H9 (cell line): ENCODE results near the gene CDC42. TPM values are rescaled to one million over a fixed set of nuclear protein-coding genes. Genes with fewer than 3 reads are reported as not detected.
A peak's percentile ranks its signal among the peaks of the same experiment; 100 is the strongest.

ENCODE experiments used
- DNase-seq: peaks from one replicate; pipeline ENCODE4 v3.0.0-alpha.2; 2017
- H2AFZ ChIP-seq: one replicate; pipeline ENCODE4 v1.6.1; 2013; ENCODE audit warnings: mild to moderate bottlenecking, low read length, control low read depth, moderate library complexity
- H2AK5ac ChIP-seq: 2 replicates; pipeline ENCODE4 v1.6.1; 2013; ENCODE audit warnings: low read length, control low read depth, mixed read lengths; ENCODE audit not compliant: insufficient read length
- H2BK120ac ChIP-seq: one replicate; pipeline ENCODE4 v1.6.1; 2013; ENCODE audit warnings: low read depth, mild to moderate bottlenecking, low read length, control low read depth, inconsistent platforms; ENCODE audit not compliant: poor library complexity, severe bottlenecking
- H2BK12ac ChIP-seq: 2 replicates; pipeline ENCODE4 v1.6.1; 2013; ENCODE audit warnings: low read length, control low read depth, mixed read lengths, low read depth; ENCODE audit not compliant: insufficient read length
- H2BK15ac ChIP-seq: 2 replicates; pipeline ENCODE4 v1.6.1; 2013; ENCODE audit warnings: low read depth, low read length, control low read depth
- H2BK20ac ChIP-seq: one replicate; pipeline ENCODE4 v1.6.1; 2013; ENCODE audit warnings: low read depth, mild to moderate bottlenecking, low read length, control low read depth, inconsistent platforms; ENCODE audit not compliant: poor library complexity, severe bottlenecking
- H2BK5ac ChIP-seq: 2 replicates; pipeline ENCODE4 v1.6.1; 2013; ENCODE audit warnings: low read length, control low read depth, mixed read lengths; ENCODE audit not compliant: insufficient read length
- H3K14ac ChIP-seq: 2 replicates; pipeline ENCODE4 v1.6.1; 2013; ENCODE audit warnings: low read length, control low read depth; ENCODE audit not compliant: insufficient read depth
- H3K18ac ChIP-seq: 2 replicates; pipeline ENCODE4 v1.6.1; 2013; ENCODE audit warnings: low read depth, mild to moderate bottlenecking, mixed read lengths, low read length, control low read depth; ENCODE audit not compliant: insufficient read length
- H3K23ac ChIP-seq: 2 replicates; pipeline ENCODE4 v1.6.1; 2013; ENCODE audit warnings: low read length, control low read depth, mixed read lengths, low read depth; ENCODE audit not compliant: insufficient read length
- H3K23me2 ChIP-seq: 2 replicates; pipeline ENCODE4 v1.6.1; 2013; ENCODE audit warnings: low read depth, mild to moderate bottlenecking, mixed read lengths, low read length, control low read depth; ENCODE audit not compliant: insufficient read length, poor library complexity, severe bottlenecking
- H3K27ac ChIP-seq: 2 replicates; pipeline ENCODE4 v1.5.1; 2013; ENCODE audit warnings: low read length, control low read depth, mixed read lengths, low read depth; ENCODE audit not compliant: insufficient read length
- H3K27me3 ChIP-seq: 2 replicates; pipeline ENCODE4 v1.6.1; 2013; ENCODE audit warnings: low read length, control low read depth, inconsistent platforms; ENCODE audit not compliant: insufficient read depth
- H3K4ac ChIP-seq: 2 replicates; pipeline ENCODE4 v1.6.1; 2013; ENCODE audit warnings: low read depth, mild to moderate bottlenecking, control low read depth, inconsistent platforms, low read length, moderate library complexity
- H3K4me1 ChIP-seq: 2 replicates; pipeline ENCODE4 v1.6.1; 2013; ENCODE audit warnings: low read length, control low read depth, inconsistent platforms; ENCODE audit not compliant: insufficient read depth
- H3K4me2 ChIP-seq: 2 replicates; pipeline ENCODE4 v1.6.1; 2013; ENCODE audit warnings: low read length, control low read depth, mixed read lengths; ENCODE audit not compliant: insufficient read length, insufficient read depth
- H3K56ac ChIP-seq: 2 replicates; pipeline ENCODE4 v1.6.1; 2013; ENCODE audit warnings: low read depth, mild to moderate bottlenecking, mixed read lengths, low read length, control low read depth; ENCODE audit not compliant: insufficient read length
- H3K79me1 ChIP-seq: 2 replicates; pipeline ENCODE4 v1.6.1; 2013; ENCODE audit warnings: low read depth, mild to moderate bottlenecking, moderate library complexity, low read length, control low read depth, inconsistent platforms; ENCODE audit not compliant: insufficient read depth, poor library complexity, severe bottlenecking
- H3K79me2 ChIP-seq: 2 replicates; pipeline ENCODE4 v1.6.1; 2013; ENCODE audit warnings: low read length, control low read depth, inconsistent platforms; ENCODE audit not compliant: insufficient read depth
- H3K9ac ChIP-seq: 2 replicates; pipeline ENCODE4 v1.6.1; 2013; ENCODE audit warnings: low read length, control low read depth, mixed read lengths; ENCODE audit not compliant: insufficient read length; ENCODE audit errors: extremely low read depth
- H3K9me3 ChIP-seq: one replicate; pipeline ENCODE4 v1.6.1; 2013; ENCODE audit warnings: low read depth, low read length, inconsistent platforms; ENCODE audit not compliant: control insufficient read depth
- H3T11ph ChIP-seq: one replicate; pipeline ENCODE4 v1.6.1; 2013; ENCODE audit warnings: mild to moderate bottlenecking, low read length, control low read depth, inconsistent platforms
- H4K20me1 ChIP-seq: one replicate; pipeline ENCODE4 v1.6.1; 2013; ENCODE audit not compliant: control insufficient read depth, insufficient read length, insufficient read depth
- H4K5ac ChIP-seq: 2 replicates; pipeline ENCODE4 v1.6.1; 2013; ENCODE audit warnings: low read depth, mild to moderate bottlenecking, mixed read lengths, low read length, control low read depth; ENCODE audit not compliant: insufficient read length
- H4K8ac ChIP-seq: replicated peaks from 2 replicates; pipeline ENCODE4 v1.6.1; 2013; ENCODE audit warnings: low read length, control low read depth, mixed read lengths, low read depth; ENCODE audit not compliant: insufficient read length
- H4K91ac ChIP-seq: 2 replicates; pipeline ENCODE4 v1.6.1; 2013; ENCODE audit warnings: low read depth, mild to moderate bottlenecking, moderate library complexity, mixed read lengths, low read length, control low read depth; ENCODE audit not compliant: insufficient read length
- H3K27ac Mint-ChIP-seq, 3 experiments: 2 replicates in 2 of 3; 3 replicates in 1 of 3; pipeline ENCODE4 v1.8.0; 2020 to 2021; ENCODE audit warnings: mixed read lengths in 3 of 3, mild to moderate bottlenecking in 1 of 3, moderate library complexity in 1 of 3
- H3K27me3 Mint-ChIP-seq: 2 replicates; pipeline ENCODE4 v1.8.0; 2021; ENCODE audit warnings: low read depth, mild to moderate bottlenecking, moderate library complexity, mixed read lengths
- H3K36me3 Mint-ChIP-seq, 3 experiments: 2 replicates in 2 of 3; 3 replicates in 1 of 3; pipeline ENCODE4 v1.8.0; 2020 to 2021; ENCODE audit warnings: low read depth in 3 of 3, mixed read lengths in 3 of 3; ENCODE audit not compliant: insufficient read depth in 1 of 3
- H3K4me1 Mint-ChIP-seq, 2 experiments: 2 replicates each; pipeline ENCODE4 v1.8.0; 2020; ENCODE audit warnings: mixed read lengths in 2 of 2
- H3K4me3 Mint-ChIP-seq, 2 experiments: 2 replicates in 1 of 2; 3 replicates in 1 of 2; pipeline ENCODE4 v1.8.0; 2020 to 2021; ENCODE audit warnings: mild to moderate bottlenecking in 2 of 2, mixed read lengths in 2 of 2, moderate library complexity in 1 of 2
- H3K9me3 Mint-ChIP-seq, 2 experiments: 2 replicates in 1 of 2; 3 replicates in 1 of 2; pipeline ENCODE4 v1.8.0; 2020; ENCODE audit warnings: mild to moderate bottlenecking in 2 of 2, mixed read lengths in 2 of 2, moderate library complexity in 1 of 2
- WGBS: extraction: QIAGEN DNeasy Blood & Tissue Kit; methylation state at CpG from one replicate; pipeline ENCODE4 v1.1.7; 2013; ENCODE audit warnings: missing lambda C conversion rate, low lambda C conversion rate, mixed read lengths; ENCODE audit not compliant: insufficient read length; ENCODE audit errors: extremely low coverage; 5-methylcytosine and 5-hydroxymethylcytosine counted together
- total RNA-seq: library from RNA; stranded (reverse); gene quantifications from 2 replicates; pipeline ENCODE4 v1.2.1, GENCODE V29; 2021
- TF ChIP-seq, protein P1 (sequence below): fragments of 200-600 bp; sonication (generic); conservative IDR thresholded peaks from 3 replicates; pipeline ENCODE4 v1.8.0; 2021; ENCODE audit warnings: antibody characterized with exemption, mild to moderate bottlenecking

The CDC42 gene
- total RNA-seq, 1 experiment from 2014 or later = 197 TPM

DNA sequence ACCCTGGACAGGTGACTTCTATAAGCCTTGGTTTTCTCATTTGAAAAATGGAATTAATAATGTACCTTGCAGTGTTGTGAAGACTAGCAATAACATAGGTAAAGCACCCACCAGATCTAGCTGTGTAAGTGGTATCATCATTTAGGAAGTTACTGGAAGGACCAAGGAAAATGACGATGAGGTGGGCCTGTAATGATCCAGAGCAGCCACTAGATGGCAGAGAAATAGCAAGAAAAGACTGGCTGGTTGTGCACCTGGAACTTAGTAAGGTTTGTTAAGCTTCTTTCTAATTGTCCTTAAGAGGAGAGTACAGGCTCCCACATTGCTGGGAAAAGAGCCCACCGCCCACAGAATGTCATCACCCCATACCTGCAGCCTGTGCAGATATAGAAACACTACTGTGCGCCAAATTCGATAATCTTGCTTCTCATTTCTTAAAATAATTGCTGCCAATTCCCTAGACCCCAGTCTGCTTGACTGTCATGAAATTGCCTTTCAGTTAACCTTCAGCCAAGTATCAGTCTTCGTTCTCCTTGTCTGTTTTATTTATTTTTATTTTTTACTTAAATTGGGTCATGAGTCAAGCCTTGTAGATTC is 53.2 kb downstream of the CDC42 start:
- Histone ChIP-seq H2AK5ac (no peak overlapping the region), H3T11ph (no peak overlapping the region), H2BK12ac (no peak overlapping the region), H3K79me2 (no peaks in the 10 kb centered on the region), H2BK120ac (no peak overlapping the region), H3K4me2 (no peak overlapping the region), H2BK5ac (no peak overlapping the region), H4K8ac (no peak overlapping the region), H2BK20ac (no peak overlapping the region), H3K4ac (no peak overlapping the region), H3K23ac (no peak overlapping the region), H3K9me3 (no peaks in the 10 kb centered on the region), H3K79me1 (peaks cover 6% of the 10 kb centered on the region), H2BK15ac (no peak overlapping the region), H4K5ac (no peak overlapping the region), H3K56ac (no peak overlapping the region), H4K20me1 (no peaks in the 10 kb centered on the region), H3K9ac (no peak overlapping the region), H3K27ac (no peak overlapping the region), H2AFZ (no peak overlapping the region), H3K27me3 (no peaks in the 10 kb centered on the region), H3K14ac (no peak overlapping the region), H3K4me1 (no peaks in the 10 kb centered on the region), H4K91ac (no peak overlapping the region), H3K23me2 (no peaks in the 10 kb centered on the region), H3K18ac (no peak overlapping the region)
- H3K27ac Mint-ChIP-seq = no peak overlapping the region
- TF ChIP-seq, protein P1, sequence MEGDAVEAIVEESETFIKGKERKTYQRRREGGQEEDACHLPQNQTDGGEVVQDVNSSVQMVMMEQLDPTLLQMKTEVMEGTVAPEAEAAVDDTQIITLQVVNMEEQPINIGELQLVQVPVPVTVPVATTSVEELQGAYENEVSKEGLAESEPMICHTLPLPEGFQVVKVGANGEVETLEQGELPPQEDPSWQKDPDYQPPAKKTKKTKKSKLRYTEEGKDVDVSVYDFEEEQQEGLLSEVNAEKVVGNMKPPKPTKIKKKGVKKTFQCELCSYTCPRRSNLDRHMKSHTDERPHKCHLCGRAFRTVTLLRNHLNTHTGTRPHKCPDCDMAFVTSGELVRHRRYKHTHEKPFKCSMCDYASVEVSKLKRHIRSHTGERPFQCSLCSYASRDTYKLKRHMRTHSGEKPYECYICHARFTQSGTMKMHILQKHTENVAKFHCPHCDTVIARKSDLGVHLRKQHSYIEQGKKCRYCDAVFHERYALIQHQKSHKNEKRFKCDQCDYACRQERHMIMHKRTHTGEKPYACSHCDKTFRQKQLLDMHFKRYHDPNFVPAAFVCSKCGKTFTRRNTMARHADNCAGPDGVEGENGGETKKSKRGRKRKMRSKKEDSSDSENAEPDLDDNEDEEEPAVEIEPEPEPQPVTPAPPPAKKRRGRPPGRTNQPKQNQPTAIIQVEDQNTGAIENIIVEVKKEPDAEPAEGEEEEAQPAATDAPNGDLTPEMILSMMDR = peak; percentile 82
- H3K36me3 Mint-ChIP-seq = peaks cover 0 to 9% (median 3%) of the 10 kb centered on the region in 3 experiments; a peak in 6 of 7 replicates
- no peaks in the 10 kb centered on the region for H3K9me3 Mint-ChIP-seq
- H3K4me3 Mint-ChIP-seq = no peak overlapping the region
- WGBS = no CpG with 5 or more reads among the region's 5 CpGs
- H3K4me1 Mint-ChIP-seq = peaks cover 11 to 14% of the 10 kb centered on the region in 2 experiments
- no peaks in the 10 kb centered on the region for H3K27me3 Mint-ChIP-seq
- no peak for DNase-seq
